Neutrophil (primary cell): ENCODE data around the gene CDC23.

Experiments used
- H3K27ac ChIP-seq: fragments of 200-600 bp; sonication (generic); 2 replicates; pipeline ENCODE4 v1.5.1; 2016; ENCODE audit warnings: mild to moderate bottlenecking, moderate library complexity
- H3K27me3 ChIP-seq: fragments of 200-600 bp; sonication (generic); 2 replicates; pipeline ENCODE4 v1.6.0; 2016; ENCODE audit warnings: mild to moderate bottlenecking
- H3K36me3 ChIP-seq: fragments of 200-600 bp; sonication (generic); 2 replicates; pipeline ENCODE4 v1.5.1; 2017
- H3K4me1 ChIP-seq, 2 experiments: fragments of 200-600 bp in 1 of 2; sonication (generic) in 1 of 2; 1 replicate in 1 of 2; 2 replicates in 1 of 2; pipeline versions ENCODE4 v1.5.1 to v1.6.1; 2013 to 2016; ENCODE audit warnings: low read depth in 1 of 2, low read length in 1 of 2, mild to moderate bottlenecking in 1 of 2, moderate library complexity in 1 of 2; ENCODE audit not compliant: control insufficient read depth in 1 of 2, insufficient read depth in 1 of 2
- H3K4me3 ChIP-seq, 2 experiments: fragments of 200-600 bp in 1 of 2; sonication (generic) in 1 of 2; 1 replicate in 1 of 2; 2 replicates in 1 of 2; pipeline ENCODE4 v1.5.1; 2013 to 2016; ENCODE audit warnings: low read depth in 1 of 2, low read length in 1 of 2, mild to moderate bottlenecking in 1 of 2, moderate library complexity in 1 of 2
- H3K9me3 ChIP-seq: fragments of 200-600 bp; sonication (generic); 2 replicates; pipeline ENCODE4 v1.5.1; 2016
- CTCF ChIP-seq: fragments of 200-600 bp; sonication (generic); IDR thresholded peaks from 2 replicates; pipeline ENCODE4 v1.5.1; 2016; ENCODE audit warnings: antibody characterized with exemption

Gene CDC23

GRCh38 chr5:138246334-138246733 lies 33.2 kb upstream of the CDC23 start:
- peaks cover 25% of the 10 kb centered on the region for H3K27me3 ChIP-seq
- H3K4me1 ChIP-seq, result peaks cover 11% of the 10 kb centered on the region in 2 experiments
- no peaks in the 10 kb centered on the region for H3K9me3 ChIP-seq
- H3K36me3 ChIP-seq, result no peaks in the 10 kb centered on the region
- H3K27ac ChIP-seq, result no peak overlapping the region
- TF ChIP-seq CTCF, result no peak
- H3K4me3 ChIP-seq, result no peak overlapping the region

- TF ChIP-seq CTCF, result no peak
- Histone ChIP-seq H3K4me3 (no peak overlapping the region), H3K36me3 (no peaks in the 10 kb centered on the region), H3K27me3 (peaks cover 32% of the 10 kb centered on the region), H3K4me1 (peaks cover 17% of the 10 kb centered on the region in 2 experiments), H3K27ac (no peak overlapping the region), H3K9me3 (no peaks in the 10 kb centered on the region)
Observed at GRCh38 chr5:138245717-138246116, 32.6 kb upstream of the CDC23 start.

GRCh38 chr5:138243794-138244193 lies 30.7 kb upstream of the CDC23 start:
- TF ChIP-seq CTCF, result no peak
- peaks cover 45% of the 10 kb centered on the region for H3K27me3 ChIP-seq

GRCh38 chr5:138241688-138242571 lies 28.8 kb upstream of the CDC23 start:
- no peak for TF ChIP-seq CTCF
- Histone ChIP-seq H3K27ac (no peak overlapping the region), H3K36me3 (no peaks in the 10 kb centered on the region), H3K9me3 (no peaks in the 10 kb centered on the region), H3K4me3 (peak overlapping the region; percentile 46 to 59), H3K27me3 (peaks cover 45% of the 10 kb centered on the region), H3K4me1 (peaks cover 17 to 20% of the 10 kb centered on the region in 2 experiments)

More at GRCh38 chr5:138243794-138244193, 30.7 kb upstream of the CDC23 start:
- H3K9me3 ChIP-seq, result no peaks in the 10 kb centered on the region
- H3K36me3 ChIP-seq, result no peaks in the 10 kb centered on the region
- peaks cover 17 to 20% of the 10 kb centered on the region in 2 experiments for H3K4me1 ChIP-seq
- H3K4me3 ChIP-seq, result no peak overlapping the region
- H3K27ac ChIP-seq, result no peak overlapping the region

GRCh38 chr5:138240650-138241385 lies 27.7 kb upstream of the CDC23 start:
- Histone ChIP-seq H3K4me1 (peaks cover 17 to 20% of the 10 kb centered on the region in 2 experiments), H3K27ac (no peak overlapping the region), H3K36me3 (no peaks in the 10 kb centered on the region), H3K27me3 (peaks cover 45% of the 10 kb centered on the region), H3K9me3 (no peaks in the 10 kb centered on the region), H3K4me3 (no peak overlapping the region)
- no peak for TF ChIP-seq CTCF
